DMS 273 treated with DMSO at 0.1 percent for 48 hours (cell line): ENCODE measurements around the gene DCANP1.

ENCODE experiments used
- DNase-seq: peaks from one replicate; lab custom pipeline; 2025; lab: John Stamatoyannopoulos, UW

The DCANP1 gene

GRCh38 chr5:135478938-135479337 is 31.8 kb upstream of the DCANP1 start:
- no peak for DNase-seq

GRCh38 chr5:135477613-135478066 is 30.5 kb upstream of the DCANP1 start:
- DNase-seq = no peak

- peak; percentile 92 for DNase-seq
These were observed 29.8 kb upstream of the DCANP1 start for GRCh38 chr5:135476615-135477581.

GRCh38 chr5:135473956-135474670 is 27.0 kb upstream of the DCANP1 start:
- DNase-seq = no peak

- no peak for DNase-seq
These were observed 25.0 kb upstream of the DCANP1 start for GRCh38 chr5:135472141-135472540.

- DNase-seq = no peak
These were observed 24.6 kb upstream of the DCANP1 start for GRCh38 chr5:135471726-135472125.

GRCh38 chr5:135469911-135470310 is 22.8 kb upstream of the DCANP1 start:
- DNase-seq = no peak

- no peak for DNase-seq
These were observed 21.4 kb upstream of the DCANP1 start for GRCh38 chr5:135468541-135468940.

GRCh38 chr5:135467871-135468485 is 20.8 kb upstream of the DCANP1 start:
- DNase-seq = no peak

- DNase-seq = no peak
These were observed 20.0 kb upstream of the DCANP1 start for GRCh38 chr5:135467051-135467625.

GRCh38 chr5:135466178-135467050 is 19.3 kb upstream of the DCANP1 start:
- DNase-seq = peak; percentile 44

- DNase-seq = no peak
These were observed 18.4 kb upstream of the DCANP1 start for GRCh38 chr5:135465391-135466122.

- DNase-seq = peak; percentile 49
These were observed 15.2 kb upstream of the DCANP1 start for GRCh38 chr5:135462304-135462703.

- no peak for DNase-seq
These were observed 14.5 kb upstream of the DCANP1 start for GRCh38 chr5:135461481-135462151.

GRCh38 chr5:135460246-135461033 is 13.3 kb upstream of the DCANP1 start:
- DNase-seq = no peak

- no peak for DNase-seq
These were observed 11.8 kb upstream of the DCANP1 start for GRCh38 chr5:135458921-135459331.

- no peak for DNase-seq
These were observed 11.2 kb upstream of the DCANP1 start for GRCh38 chr5:135458356-135458755.

GRCh38 chr5:135457424-135458071 is 10.4 kb upstream of the DCANP1 start:
- DNase-seq = no peak
